HCT116 (cell line): ENCODE results near the gene SEMA6B. TPM values are rescaled to one million over a fixed set of nuclear protein-coding genes. Genes with fewer than 3 reads are reported as not detected.

Source experiments
- ATAC-seq: fragments of 200-7000 bp; cut with Tn5 transposase; 2 replicates; pipeline ENCODE4 v1.9.1; 2020; ENCODE audit warnings: mild to moderate bottlenecking, moderate library complexity
- BruUV-seq: library from RNA; stranded (reverse); fragments of 400-500 nt; replicated peaks from 2 replicates; lab custom pipeline; 2021; lab: Mats Ljungman, UMichigan
- CTCF ChIA-PET: fragments of 300-600 bp; sonication (Branson Sonifier 250); formaldehyde crosslinking; loops from one replicate; lab custom pipeline; 2021; ENCODE audit warnings: antibody characterized with exemption; lab: Charles Lee
- POLR2A ChIA-PET: fragments of 300-600, 350-600 bp; sonication (Branson Sonifier 250); formaldehyde crosslinking; loops from one replicate; lab custom pipeline; 2021; ENCODE audit warnings: antibody characterized with exemption; lab: Charles Lee
- RAD21 ChIA-PET, 2 experiments: fragments of 300-600 bp; sonication (Branson Sonifier 250); formaldehyde crosslinking; loops; one replicate each; lab custom pipeline; 2023; ENCODE audit warnings: low total read pairs in 2 of 2; ENCODE audit not compliant: uncharacterized antibody in 2 of 2, unreplicated experiment in 2 of 2, low non-redundant PET in 1 of 2; lab: Charles Lee
- DNase-seq: peaks from one replicate; pipeline ENCODE4 v3.0.0-alpha.2; 2010; ENCODE audit warnings: low read depth, low spot score
- H2AFZ ChIP-seq: fragments of 200-600 bp; shearing (Covaris generic), sonication (generic); 2 replicates; pipeline ENCODE4 v1.6.1; 2017; ENCODE audit warnings: low read depth, mixed run types, mixed read lengths, antibody characterized with exemption, low read length; ENCODE audit not compliant: poor library complexity, severe bottlenecking
- H3K27ac ChIP-seq: 2 replicates; pipeline ENCODE4 v1.5.1; 2012; ENCODE audit warnings: low read depth, low read length
- H3K27me3 ChIP-seq: fragments of 200-600 bp; sonication (generic); 2 replicates; pipeline ENCODE4 v1.6.1; 2016; ENCODE audit warnings: mixed run types, low read length, mixed read lengths; ENCODE audit not compliant: insufficient read depth
- H3K36me3 ChIP-seq, 2 experiments: fragments of 200-500 bp in 1 of 2; fragments of 200-600 bp in 1 of 2; sonication (Bioruptor generic) in 1 of 2; sonication (generic) in 1 of 2; 2 replicates each; pipeline versions ENCODE4 v1.5.1 to v1.6.1; 2014 to 2016; ENCODE audit warnings: low read length in 2 of 2, inconsistent platforms in 1 of 2, mixed read lengths in 1 of 2, mixed run types in 1 of 2; ENCODE audit not compliant: insufficient read depth in 2 of 2, control insufficient read depth in 1 of 2
- H3K4me1 ChIP-seq, 2 experiments: fragments of 200-600 bp in 1 of 2; sonication (generic) in 1 of 2; 2 replicates each; pipeline versions ENCODE4 v1.5.1 to v1.6.1; 2012 to 2017; ENCODE audit warnings: low read length in 2 of 2, inconsistent platforms in 1 of 2, mild to moderate bottlenecking in 1 of 2, mixed read lengths in 1 of 2, mixed run types in 1 of 2, moderate library complexity in 1 of 2; ENCODE audit not compliant: insufficient read depth in 2 of 2, control insufficient read depth in 1 of 2
- H3K4me2 ChIP-seq: fragments of 200-600 bp; sonication (generic); 2 replicates; pipeline ENCODE4 v1.6.1; 2017; ENCODE audit warnings: mixed run types, low read length, mixed read lengths
- H3K4me3 ChIP-seq, 2 experiments: fragments of 200-600 bp in 1 of 2; sonication (generic) in 1 of 2; replicated peaks in 1 of 2; 2 replicates each; pipeline ENCODE4 v1.5.1; 2011 to 2016; ENCODE audit warnings: low read length in 2 of 2, control low read depth in 1 of 2, low read depth in 1 of 2, mild to moderate bottlenecking in 1 of 2, mixed read lengths in 1 of 2, mixed run types in 1 of 2
- H3K79me2 ChIP-seq: fragments of 200-600 bp; sonication (generic); 2 replicates; pipeline ENCODE4 v1.6.1; 2017; ENCODE audit warnings: mild to moderate bottlenecking, mixed run types, low read length, moderate library complexity, mixed read lengths; ENCODE audit not compliant: insufficient read depth
- H3K9ac ChIP-seq: fragments of 200-600 bp; sonication (generic); 2 replicates; pipeline ENCODE4 v1.6.1; 2016; ENCODE audit warnings: low read length, mixed read lengths
- H3K9me2 ChIP-seq: fragments of 200-600 bp; sonication (generic), shearing (Covaris generic); 2 replicates; pipeline ENCODE4 v1.6.1; 2017; ENCODE audit warnings: mixed run types, mild to moderate bottlenecking, moderate library complexity; ENCODE audit not compliant: insufficient read depth
- H3K9me3 ChIP-seq, 2 experiments: fragments of 200-500 bp in 1 of 2; fragments of 200-600 bp in 1 of 2; sonication (Bioruptor generic) in 1 of 2; sonication (generic) in 1 of 2; 2 replicates each; pipeline ENCODE4 v1.6.1; 2014 to 2017; ENCODE audit warnings: low read length in 2 of 2, mixed read lengths in 2 of 2, inconsistent platforms in 1 of 2, low read depth in 1 of 2, mild to moderate bottlenecking in 1 of 2, mixed run types in 1 of 2, moderate library complexity in 1 of 2; ENCODE audit not compliant: control insufficient read depth in 1 of 2, insufficient read depth in 1 of 2
- H4K20me1 ChIP-seq: fragments of 200-600 bp; sonication (generic), shearing (Covaris generic); 2 replicates; pipeline ENCODE4 v1.6.1; 2017; ENCODE audit warnings: mixed run types, mild to moderate bottlenecking, moderate library complexity; ENCODE audit not compliant: insufficient read depth
- ELF1 ChIP-seq: IDR thresholded peaks from 2 replicates; pipeline ENCODE4 v1.6.1; 2012; ENCODE audit warnings: low read depth, borderline replicate concordance
- EZH2 ChIP-seq: fragments of 200-600 bp; sonication (generic); IDR thresholded peaks from 2 replicates; pipeline ENCODE4 v1.6.1; 2017; ENCODE audit warnings: antibody characterized with exemption, mixed run types
- FOSL1 ChIP-seq: IDR thresholded peaks from 2 replicates; pipeline ENCODE4 v1.6.1; 2012; ENCODE audit warnings: low read depth
- POLR2A ChIP-seq: IDR thresholded peaks from 2 replicates; pipeline ENCODE4 v1.7.0; 2011; ENCODE audit warnings: borderline replicate concordance; ENCODE audit not compliant: insufficient read depth, insufficient read length; ENCODE audit errors: extremely low read depth
- RAD21 ChIP-seq: IDR thresholded peaks from 2 replicates; pipeline ENCODE4 v1.6.1; 2012; ENCODE audit warnings: low read depth, mild to moderate bottlenecking
- SIN3A ChIP-seq: IDR thresholded peaks from 2 replicates; pipeline ENCODE4 v1.6.1; 2012; ENCODE audit warnings: low read depth
- SP1 ChIP-seq: IDR thresholded peaks from 2 replicates; pipeline ENCODE4 v1.6.1; 2012; ENCODE audit warnings: low read depth
- SRF ChIP-seq: IDR thresholded peaks from 2 replicates; pipeline ENCODE4 v1.6.1; 2012; ENCODE audit warnings: low read depth
- TCF7L2 ChIP-seq: IDR thresholded peaks from 2 replicates; pipeline ENCODE4 v1.7.0; 2011; ENCODE audit warnings: borderline replicate concordance, inconsistent platforms; ENCODE audit not compliant: insufficient read depth, insufficient read length; ENCODE audit errors: extremely low read depth
- ZFX ChIP-seq: fragments of 450-650 bp; IDR thresholded peaks from 2 replicates; pipeline ENCODE4 v1.6.1; 2017
- ZNF274 ChIP-seq: fragments of 200-500 bp; sonication (Bioruptor generic); IDR thresholded peaks from 2 replicates; pipeline ENCODE4 v1.6.1; 2014; ENCODE audit warnings: mild to moderate bottlenecking, low read depth, low read length, inconsistent platforms
- intact Hi-C: fragments of 100-400 bp; cut with micrococcal nuclease; formaldehyde crosslinking; loops from 2 replicates; pipeline ENCODE4 v1.10.0; 2022
- total RNA-seq: library from RNA; stranded (reverse); gene quantifications from one replicate; pipeline ENCODE4 v1.2.1, GENCODE V29; 2021; ENCODE audit not compliant: unreplicated experiment
- TF ChIP-seq, protein P1 (sequence below), 3 experiments: fragments of 200-600 bp in 1 of 3; sonication (generic) in 1 of 3; IDR thresholded peaks in 2 of 3; conservative IDR thresholded peaks in 1 of 3; 2 replicates each; pipeline ENCODE4 v1.5.1; 2012 to 2017; ENCODE audit warnings: low read depth in 2 of 3, low read length in 2 of 3, antibody characterized with exemption in 1 of 3, borderline replicate concordance in 1 of 3, control low read depth in 1 of 3, mild to moderate bottlenecking in 1 of 3, mixed read lengths in 1 of 3, mixed run types in 1 of 3, moderate library complexity in 1 of 3; ENCODE audit not compliant: insufficient read depth in 1 of 3
- TF ChIP-seq, protein P2 (sequence below): IDR thresholded peaks from 2 replicates; pipeline ENCODE4 v1.6.1; 2012
- TF ChIP-seq, protein P3 (sequence below): IDR thresholded peaks from 2 replicates; pipeline ENCODE4 v1.6.1; 2011; ENCODE audit warnings: mild to moderate bottlenecking, low read length, moderate library complexity; ENCODE audit not compliant: insufficient replicate concordance; ENCODE audit errors: extremely low read depth
- TF ChIP-seq, protein P4 (sequence below): IDR thresholded peaks from 2 replicates; pipeline ENCODE4 v1.6.1; 2012; ENCODE audit warnings: low read depth

The SEMA6B gene
- total RNA-seq, 1 experiment from 2014 or later, result 58.4 TPM

DNA sequence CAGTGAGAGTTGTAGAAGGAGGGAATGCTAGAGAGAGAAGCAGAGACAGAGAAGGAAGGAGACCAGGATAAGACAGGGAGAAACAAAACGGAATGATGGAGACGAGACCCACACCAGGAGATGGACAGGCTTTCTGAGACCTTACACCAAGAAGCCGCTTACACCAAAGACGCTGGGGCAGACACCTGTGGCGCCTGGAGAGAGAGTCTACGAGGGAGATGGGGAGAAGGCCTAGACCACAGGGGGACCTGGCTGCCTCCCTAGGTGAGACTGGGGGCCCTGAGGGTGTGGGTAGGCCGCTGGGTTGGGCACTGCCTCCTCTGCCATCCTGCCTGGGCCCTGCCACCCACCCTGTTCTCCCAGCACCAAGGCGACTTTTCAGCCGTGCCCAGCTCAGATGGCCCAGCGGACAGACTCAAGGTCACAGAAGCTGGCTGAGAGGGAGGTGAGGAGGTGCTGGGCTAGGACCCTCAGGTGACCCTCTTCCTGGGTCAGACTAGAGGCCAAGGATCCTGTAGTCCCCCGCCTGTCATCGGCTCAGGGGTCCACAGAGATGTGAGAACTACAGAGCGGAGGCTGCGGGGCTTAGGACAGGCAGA is 29.5 kb downstream of the SEMA6B start:
- CTCF ChIA-PET, result no interaction called here
- no peaks in the 10 kb centered on the region for H4K20me1 ChIP-seq
- H2AFZ ChIP-seq, result no peak overlapping the region
- TF ChIP-seq, protein P1, sequence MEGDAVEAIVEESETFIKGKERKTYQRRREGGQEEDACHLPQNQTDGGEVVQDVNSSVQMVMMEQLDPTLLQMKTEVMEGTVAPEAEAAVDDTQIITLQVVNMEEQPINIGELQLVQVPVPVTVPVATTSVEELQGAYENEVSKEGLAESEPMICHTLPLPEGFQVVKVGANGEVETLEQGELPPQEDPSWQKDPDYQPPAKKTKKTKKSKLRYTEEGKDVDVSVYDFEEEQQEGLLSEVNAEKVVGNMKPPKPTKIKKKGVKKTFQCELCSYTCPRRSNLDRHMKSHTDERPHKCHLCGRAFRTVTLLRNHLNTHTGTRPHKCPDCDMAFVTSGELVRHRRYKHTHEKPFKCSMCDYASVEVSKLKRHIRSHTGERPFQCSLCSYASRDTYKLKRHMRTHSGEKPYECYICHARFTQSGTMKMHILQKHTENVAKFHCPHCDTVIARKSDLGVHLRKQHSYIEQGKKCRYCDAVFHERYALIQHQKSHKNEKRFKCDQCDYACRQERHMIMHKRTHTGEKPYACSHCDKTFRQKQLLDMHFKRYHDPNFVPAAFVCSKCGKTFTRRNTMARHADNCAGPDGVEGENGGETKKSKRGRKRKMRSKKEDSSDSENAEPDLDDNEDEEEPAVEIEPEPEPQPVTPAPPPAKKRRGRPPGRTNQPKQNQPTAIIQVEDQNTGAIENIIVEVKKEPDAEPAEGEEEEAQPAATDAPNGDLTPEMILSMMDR (IDR thresholded peaks at IDR 0.05 in 2 of 3, conservative IDR thresholded peaks at IDR 0.05 in 1 of 3; ENCODE audit: borderline replicate concordance in 1 of 3, insufficient read depth in 1 of 3, low read depth in 2 of 3, low read length in 2 of 3), result no peak
- TF ChIP-seq ZFX, result no peak
- no peak for TF ChIP-seq TCF7L2
- TF ChIP-seq, protein P2, sequence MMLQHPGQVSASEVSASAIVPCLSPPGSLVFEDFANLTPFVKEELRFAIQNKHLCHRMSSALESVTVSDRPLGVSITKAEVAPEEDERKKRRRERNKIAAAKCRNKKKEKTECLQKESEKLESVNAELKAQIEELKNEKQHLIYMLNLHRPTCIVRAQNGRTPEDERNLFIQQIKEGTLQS, result no peak
- TF ChIP-seq SIN3A, result no peak
- TF ChIP-seq, protein P3, sequence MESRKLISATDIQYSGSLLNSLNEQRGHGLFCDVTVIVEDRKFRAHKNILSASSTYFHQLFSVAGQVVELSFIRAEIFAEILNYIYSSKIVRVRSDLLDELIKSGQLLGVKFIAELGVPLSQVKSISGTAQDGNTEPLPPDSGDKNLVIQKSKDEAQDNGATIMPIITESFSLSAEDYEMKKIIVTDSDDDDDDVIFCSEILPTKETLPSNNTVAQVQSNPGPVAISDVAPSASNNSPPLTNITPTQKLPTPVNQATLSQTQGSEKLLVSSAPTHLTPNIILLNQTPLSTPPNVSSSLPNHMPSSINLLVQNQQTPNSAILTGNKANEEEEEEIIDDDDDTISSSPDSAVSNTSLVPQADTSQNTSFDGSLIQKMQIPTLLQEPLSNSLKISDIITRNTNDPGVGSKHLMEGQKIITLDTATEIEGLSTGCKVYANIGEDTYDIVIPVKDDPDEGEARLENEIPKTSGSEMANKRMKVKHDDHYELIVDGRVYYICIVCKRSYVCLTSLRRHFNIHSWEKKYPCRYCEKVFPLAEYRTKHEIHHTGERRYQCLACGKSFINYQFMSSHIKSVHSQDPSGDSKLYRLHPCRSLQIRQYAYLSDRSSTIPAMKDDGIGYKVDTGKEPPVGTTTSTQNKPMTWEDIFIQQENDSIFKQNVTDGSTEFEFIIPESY, result no peak
- TF ChIP-seq SP1, result no peak
- TF ChIP-seq SRF, result no peak
- no peak for TF ChIP-seq FOSL1
- TF ChIP-seq POLR2A, result no peak
- TF ChIP-seq EZH2, result no peak
- TF ChIP-seq, protein P4, sequence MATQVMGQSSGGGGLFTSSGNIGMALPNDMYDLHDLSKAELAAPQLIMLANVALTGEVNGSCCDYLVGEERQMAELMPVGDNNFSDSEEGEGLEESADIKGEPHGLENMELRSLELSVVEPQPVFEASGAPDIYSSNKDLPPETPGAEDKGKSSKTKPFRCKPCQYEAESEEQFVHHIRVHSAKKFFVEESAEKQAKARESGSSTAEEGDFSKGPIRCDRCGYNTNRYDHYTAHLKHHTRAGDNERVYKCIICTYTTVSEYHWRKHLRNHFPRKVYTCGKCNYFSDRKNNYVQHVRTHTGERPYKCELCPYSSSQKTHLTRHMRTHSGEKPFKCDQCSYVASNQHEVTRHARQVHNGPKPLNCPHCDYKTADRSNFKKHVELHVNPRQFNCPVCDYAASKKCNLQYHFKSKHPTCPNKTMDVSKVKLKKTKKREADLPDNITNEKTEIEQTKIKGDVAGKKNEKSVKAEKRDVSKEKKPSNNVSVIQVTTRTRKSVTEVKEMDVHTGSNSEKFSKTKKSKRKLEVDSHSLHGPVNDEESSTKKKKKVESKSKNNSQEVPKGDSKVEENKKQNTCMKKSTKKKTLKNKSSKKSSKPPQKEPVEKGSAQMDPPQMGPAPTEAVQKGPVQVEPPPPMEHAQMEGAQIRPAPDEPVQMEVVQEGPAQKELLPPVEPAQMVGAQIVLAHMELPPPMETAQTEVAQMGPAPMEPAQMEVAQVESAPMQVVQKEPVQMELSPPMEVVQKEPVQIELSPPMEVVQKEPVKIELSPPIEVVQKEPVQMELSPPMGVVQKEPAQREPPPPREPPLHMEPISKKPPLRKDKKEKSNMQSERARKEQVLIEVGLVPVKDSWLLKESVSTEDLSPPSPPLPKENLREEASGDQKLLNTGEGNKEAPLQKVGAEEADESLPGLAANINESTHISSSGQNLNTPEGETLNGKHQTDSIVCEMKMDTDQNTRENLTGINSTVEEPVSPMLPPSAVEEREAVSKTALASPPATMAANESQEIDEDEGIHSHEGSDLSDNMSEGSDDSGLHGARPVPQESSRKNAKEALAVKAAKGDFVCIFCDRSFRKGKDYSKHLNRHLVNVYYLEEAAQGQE, result no peak
- TF ChIP-seq RAD21, result no peak
- no peak for TF ChIP-seq ZNF274
- TF ChIP-seq ELF1, result no peak
- no peaks in the 10 kb centered on the region for H3K27me3 ChIP-seq
- no peaks in the 10 kb centered on the region for H3K79me2 ChIP-seq
- no peak overlapping the region for H3K27ac ChIP-seq
- ATAC-seq (no peak), DNase-seq (no peak)
- BruUV-seq, result no TSS peak
- peaks cover 0 to 8% of the 10 kb centered on the region in 2 experiments; a peak in 2 of 4 replicates for H3K4me1 ChIP-seq
- H3K4me3 ChIP-seq, result no peak overlapping the region
- RAD21 ChIA-PET, result no interaction called here
- H3K36me3 ChIP-seq, result no peaks in the 10 kb centered on the region
- no peak overlapping the region for H3K9ac ChIP-seq
- H3K9me2 ChIP-seq, result no peaks in the 10 kb centered on the region
- H3K4me2 ChIP-seq, result no peak overlapping the region
- H3K9me3 ChIP-seq, result no peaks in the 10 kb centered on the region
- intact Hi-C loops, result loop anchor here (10.0 kb wide), 1 partner anchor 265 kb away; no protein-coding TSS in a partner anchor
- POLR2A ChIA-PET, result no interaction called here
